Measurements from ENCODE around the gene CABP5. TPM values are rescaled to one million over a fixed set of nuclear protein-coding genes. Genes with fewer than 3 reads are reported as not detected.

Gene CABP5
- total RNA-seq, 2 experiments from 2014 or later = not detected

DNA sequence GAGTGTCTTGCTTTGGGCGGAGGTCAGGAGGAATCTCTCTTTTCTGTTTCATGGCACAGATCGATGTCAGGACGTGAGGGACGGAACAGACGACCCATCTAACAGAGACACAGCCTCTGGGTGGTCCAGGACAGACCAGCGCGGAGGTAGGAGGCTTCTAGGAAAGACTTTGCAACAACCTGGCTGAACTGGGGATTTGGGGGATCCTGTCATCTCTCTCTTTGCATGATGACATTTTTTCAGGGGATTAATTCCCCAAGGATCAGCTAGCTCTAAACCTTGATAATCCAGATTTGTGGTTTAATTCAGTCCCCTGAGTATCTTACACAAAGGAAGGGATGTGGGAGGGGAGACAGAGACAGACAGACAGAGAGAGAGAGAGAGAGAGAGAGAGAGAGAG is 14.4 kb downstream of the CABP5 start:
- Mint-ChIP-seq H3K27ac (no peak overlapping the region), H3K9me3 (ENCODE audit: low read depth) (no peaks in the 10 kb centered on the region), H3K36me3 (ENCODE audit: low read depth) (no peaks in the 10 kb centered on the region), H3K27me3 (peaks cover 33% of the 10 kb centered on the region), H3K4me3 (no peak overlapping the region), H3K4me1 (no peaks in the 10 kb centered on the region)
- DNase-seq (no peak), ATAC-seq (no peak)
- POLR2A ChIA-PET = no interaction called here
- intact Hi-C loops (cut with DNase I, micrococcal nuclease) = no loop called here
- CTCF ChIA-PET = no interaction called here

DNA sequence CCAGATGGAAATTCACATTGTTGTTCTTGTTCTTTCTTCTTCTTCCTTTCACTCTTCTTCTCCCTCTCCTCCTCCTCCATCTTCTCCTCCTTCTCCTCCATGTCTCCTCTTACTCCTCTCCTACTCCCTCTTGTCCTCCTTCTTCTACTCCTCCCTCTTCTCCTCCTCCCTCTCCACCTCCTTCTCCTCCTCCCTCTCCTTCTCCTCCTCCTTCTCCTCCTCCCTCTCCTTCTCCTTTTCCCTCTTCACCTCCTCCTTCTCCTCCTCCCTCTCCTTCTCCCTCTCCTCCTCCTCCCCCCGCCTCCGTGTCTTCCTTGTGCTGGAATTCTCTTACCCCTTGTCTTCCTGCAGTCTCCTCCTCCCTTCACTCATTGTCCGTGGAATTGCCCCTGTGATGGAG is 18.4 kb downstream of the CABP5 start:
- ChIA-PET CTCF (interaction anchor here (0.7 to 1.6 kb wide), 2 partner anchors 14 to 20 kb away, joined by 3 to 4 read pairs; no protein-coding TSS in a partner anchor), POLR2A (no interaction called here)
- Mint-ChIP-seq H3K9me3 (ENCODE audit: low read depth) (no peaks in the 10 kb centered on the region), H3K27me3 (peaks cover 37% of the 10 kb centered on the region), H3K4me1 (no peaks in the 10 kb centered on the region), H3K36me3 (ENCODE audit: low read depth) (no peaks in the 10 kb centered on the region), H3K4me3 (no peak overlapping the region), H3K27ac (no peak overlapping the region)
- no peak for ATAC-seq
- DNase-seq = no peak
- intact Hi-C loops (cut with DNase I, micrococcal nuclease) = no loop called here

DNA sequence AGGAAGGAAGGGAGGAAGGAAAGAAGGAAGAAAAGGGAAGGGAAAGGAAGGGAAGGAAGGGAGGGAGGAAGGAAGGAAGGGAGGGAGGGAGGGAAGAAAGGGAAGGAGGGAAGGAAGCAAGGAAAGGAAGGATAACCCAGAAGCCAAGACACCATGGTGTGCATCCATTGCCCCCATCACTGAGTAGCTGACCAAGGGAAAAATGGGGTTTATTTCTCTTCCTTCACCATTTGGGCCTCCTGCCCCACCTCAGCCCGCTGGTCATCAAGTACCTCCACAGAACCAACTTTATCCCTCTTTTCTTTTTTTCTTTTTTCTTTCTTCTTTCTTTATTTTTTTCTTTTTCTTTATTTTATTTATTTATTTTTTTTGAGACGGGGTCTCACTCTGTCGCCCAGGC is 20.4 kb downstream of the CABP5 start:
- no peaks in the 10 kb centered on the region for H3K36me3 Mint-ChIP-seq (ENCODE audit: low read depth)
- H3K9me3 Mint-ChIP-seq (ENCODE audit: low read depth) = no peaks in the 10 kb centered on the region
- H3K4me1 Mint-ChIP-seq = no peaks in the 10 kb centered on the region
- CTCF ChIA-PET = no interaction called here
- ATAC-seq (no peak), DNase-seq (no peak)
- no peak overlapping the region for H3K27ac Mint-ChIP-seq
- POLR2A ChIA-PET = no interaction called here
- peaks cover 36% of the 10 kb centered on the region for H3K27me3 Mint-ChIP-seq
- no peak overlapping the region for H3K4me3 Mint-ChIP-seq
- intact Hi-C loops (cut with DNase I, micrococcal nuclease) = no loop called here

- H3K9me3 Mint-ChIP-seq (ENCODE audit: low read depth) = no peaks in the 10 kb centered on the region
Observed at GRCh38 chr19:48023011-48023410, 20.9 kb downstream of the CABP5 start.

GRCh38 chr19:48020686-48021085 is 23.2 kb downstream of the CABP5 start:
- H3K27ac Mint-ChIP-seq = no peak overlapping the region
- H3K4me3 Mint-ChIP-seq = no peak overlapping the region
- H3K36me3 Mint-ChIP-seq (ENCODE audit: low read depth) = no peaks in the 10 kb centered on the region
- ChIA-PET POLR2A (no interaction called here), CTCF (no interaction called here)
- H3K9me3 Mint-ChIP-seq (ENCODE audit: low read depth) = no peaks in the 10 kb centered on the region
- no peak for DNase-seq
- no peaks in the 10 kb centered on the region for H3K4me1 Mint-ChIP-seq
- no peak for ATAC-seq
- intact Hi-C loops (cut with DNase I, micrococcal nuclease) = no loop called here
- peaks cover 44% of the 10 kb centered on the region for H3K27me3 Mint-ChIP-seq

More at GRCh38 chr19:48023011-48023410, 20.9 kb downstream of the CABP5 start:
- intact Hi-C loops (cut with DNase I, micrococcal nuclease) = no loop called here
- ATAC-seq (no peak), DNase-seq (no peak)
- H3K4me1 Mint-ChIP-seq = no peaks in the 10 kb centered on the region
- H3K27ac Mint-ChIP-seq = no peak overlapping the region
- POLR2A ChIA-PET = no interaction called here
- no peak overlapping the region for H3K4me3 Mint-ChIP-seq
- peaks cover 38% of the 10 kb centered on the region for H3K27me3 Mint-ChIP-seq
- CTCF ChIA-PET = no interaction called here
- no peaks in the 10 kb centered on the region for H3K36me3 Mint-ChIP-seq (ENCODE audit: low read depth)

DNA sequence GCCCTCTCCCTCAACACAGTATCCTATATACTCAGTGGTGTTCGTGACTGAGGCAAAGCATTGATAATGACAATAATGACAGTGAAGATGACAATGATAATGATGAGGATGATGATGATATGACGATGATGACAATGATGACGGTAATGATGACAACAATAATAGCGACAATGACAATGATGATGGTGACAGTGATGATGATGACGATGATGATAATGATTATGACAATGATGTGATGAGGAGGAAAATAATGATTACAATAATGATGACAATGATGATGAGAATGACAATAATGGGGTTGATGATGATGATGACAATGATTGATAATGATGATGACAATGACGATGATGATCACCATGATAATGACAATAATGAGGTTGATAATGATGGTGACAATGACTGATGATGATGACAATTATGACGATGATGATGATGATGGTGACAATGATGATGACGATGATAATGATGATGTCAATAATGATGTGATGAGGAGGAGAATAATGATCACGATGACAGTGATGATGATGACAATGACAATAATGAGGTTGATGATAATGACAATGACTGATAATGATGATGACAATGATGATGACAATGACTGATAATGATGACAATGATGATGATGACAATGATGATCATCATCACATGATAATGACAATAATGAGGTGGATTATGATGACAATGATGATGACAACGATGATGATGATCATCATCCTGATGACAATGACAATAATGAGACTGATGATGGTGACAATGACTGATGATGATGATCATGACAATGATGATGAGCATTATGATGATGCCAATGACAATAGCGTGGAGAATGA is 32.7 kb downstream of the CABP5 start:
- ATAC-seq = no peak
- ChIA-PET CTCF (no interaction called here), POLR2A (no interaction called here)
- DNase-seq = no peak
- H3K4me3 Mint-ChIP-seq = no peak overlapping the region
- H3K9me3 Mint-ChIP-seq (ENCODE audit: low read depth) = no peaks in the 10 kb centered on the region
- H3K36me3 Mint-ChIP-seq (ENCODE audit: low read depth) = no peaks in the 10 kb centered on the region
- peaks cover 20% of the 10 kb centered on the region for H3K27me3 Mint-ChIP-seq
- no peaks in the 10 kb centered on the region for H3K4me1 Mint-ChIP-seq
- H3K27ac Mint-ChIP-seq = no peak overlapping the region
- intact Hi-C loops (cut with DNase I, micrococcal nuclease) = no loop called here

DNA sequence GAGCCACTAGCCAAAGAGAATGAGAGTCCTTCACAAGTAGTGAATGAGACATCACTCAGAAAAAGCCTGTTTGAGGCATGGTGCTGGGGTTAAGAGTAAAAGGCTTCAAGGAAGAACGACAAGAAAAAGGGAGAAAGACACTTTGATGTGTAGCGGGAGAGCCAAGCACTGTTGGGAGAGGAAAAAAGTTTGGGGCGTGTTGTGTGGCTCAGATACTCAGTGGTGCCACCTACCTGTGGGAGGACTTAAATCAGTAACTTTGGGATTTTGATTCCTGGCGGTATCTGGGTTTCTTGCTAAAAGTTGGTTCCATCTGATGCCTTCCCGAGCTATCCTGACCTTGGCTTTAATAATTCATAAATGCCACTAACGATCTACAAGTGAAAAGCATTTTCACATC is 37.1 kb downstream of the CABP5 start:
- H3K27ac Mint-ChIP-seq = no peak overlapping the region
- ChIA-PET POLR2A (no interaction called here), CTCF (interaction anchor here (1.0 kb wide), 1 partner anchor 101 kb away, joined by 5 read pairs; no protein-coding TSS in a partner anchor)
- ATAC-seq (no peak), DNase-seq (peak; percentile 30)
- H3K4me3 Mint-ChIP-seq = no peak overlapping the region
- H3K36me3 Mint-ChIP-seq (ENCODE audit: low read depth) = no peaks in the 10 kb centered on the region
- intact Hi-C loops (cut with DNase I, micrococcal nuclease) = no loop called here
- no peaks in the 10 kb centered on the region for H3K9me3 Mint-ChIP-seq (ENCODE audit: low read depth)
- no peaks in the 10 kb centered on the region for H3K4me1 Mint-ChIP-seq
- peaks cover 19% of the 10 kb centered on the region for H3K27me3 Mint-ChIP-seq

- CTCF ChIA-PET = no interaction called here
- POLR2A ChIA-PET = interaction anchor here (0.6 kb wide), 1 partner anchor 62 kb away, joined by 6 read pairs; no protein-coding TSS in a partner anchor
- Mint-ChIP-seq H3K27me3 (peaks cover 15% of the 10 kb centered on the region), H3K27ac (no peak overlapping the region), H3K9me3 (ENCODE audit: low read depth) (no peaks in the 10 kb centered on the region), H3K36me3 (ENCODE audit: low read depth) (no peaks in the 10 kb centered on the region), H3K4me1 (no peaks in the 10 kb centered on the region), H3K4me3 (no peak overlapping the region)
- no peak for DNase-seq
- ATAC-seq = no peak
- intact Hi-C loops (cut with DNase I, micrococcal nuclease) = no loop called here
Observed at GRCh38 chr19:48004236-48004635, 39.6 kb downstream of the CABP5 start.

DNA sequence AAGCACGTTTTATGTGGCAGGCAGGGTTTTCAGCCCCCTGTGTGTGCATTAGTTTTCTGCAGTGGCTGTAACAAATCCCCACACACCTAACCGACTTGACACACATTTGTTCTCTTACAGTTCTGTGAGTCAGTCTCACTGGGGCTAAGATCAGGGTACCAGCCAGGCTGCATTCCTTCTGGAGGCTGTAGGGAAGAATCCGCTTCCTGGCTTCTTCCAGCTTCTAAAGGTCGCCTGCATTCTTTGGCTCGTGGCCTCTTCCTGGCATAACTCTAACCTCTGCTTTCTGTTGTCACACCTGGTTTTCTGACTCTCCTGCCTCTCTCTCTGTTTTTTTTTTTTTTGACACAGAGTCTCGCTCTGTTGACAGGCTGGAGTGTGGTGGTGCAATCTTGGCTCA is 43.0 kb downstream of the CABP5 start:
- ChIA-PET CTCF (interaction anchor here (0.6 kb wide), 1 partner anchor 1296 kb away, joined by 3 read pairs; no protein-coding TSS in a partner anchor), POLR2A (no interaction called here)
- no peak overlapping the region for H3K27ac Mint-ChIP-seq
- no peaks in the 10 kb centered on the region for H3K9me3 Mint-ChIP-seq (ENCODE audit: low read depth)
- intact Hi-C loops (cut with DNase I, micrococcal nuclease) = no loop called here
- no peaks in the 10 kb centered on the region for H3K36me3 Mint-ChIP-seq (ENCODE audit: low read depth)
- DNase-seq = no peak
- no peak for ATAC-seq
- H3K4me1 Mint-ChIP-seq = no peaks in the 10 kb centered on the region
- peaks cover 10% of the 10 kb centered on the region for H3K27me3 Mint-ChIP-seq
- H3K4me3 Mint-ChIP-seq = no peak overlapping the region

GRCh38 chr19:47998800-47999199 is 45.1 kb downstream of the CABP5 start:
- intact Hi-C loops (cut with DNase I, micrococcal nuclease) = no loop called here
- CTCF ChIA-PET = no interaction called here
- Mint-ChIP-seq H3K4me3 (no peak overlapping the region), H3K4me1 (no peaks in the 10 kb centered on the region), H3K9me3 (ENCODE audit: low read depth) (no peaks in the 10 kb centered on the region), H3K27ac (no peak overlapping the region), H3K27me3 (peaks cover 19% of the 10 kb centered on the region), H3K36me3 (ENCODE audit: low read depth) (no peaks in the 10 kb centered on the region)
- POLR2A ChIA-PET = no interaction called here
- DNase-seq (no peak), ATAC-seq (no peak)

- no peak overlapping the region for H3K27ac Mint-ChIP-seq
Observed at GRCh38 chr19:47996230-47996727, 47.6 kb downstream of the CABP5 start.

GRCh38 chr19:47994209-47994802 is 49.6 kb downstream of the CABP5 start, which contains the start of gene ELSPBP1:
ELSPBP1 (plus strand) TSS chr19:47994632; CDS start chr19:48008668, 14,036 bp downstream.
- Mint-ChIP-seq H3K27me3 (peaks cover 23% of the 10 kb centered on the region), H3K4me1 (no peaks in the 10 kb centered on the region), H3K36me3 (ENCODE audit: low read depth) (no peaks in the 10 kb centered on the region), H3K27ac (no peak within 1 kb of the TSS), H3K4me3 (no peak within 1 kb of the TSS), H3K9me3 (ENCODE audit: low read depth) (no peaks in the 10 kb centered on the region)
- CTCF ChIA-PET = interaction anchor here (0.6 to 0.8 kb wide), 3 partner anchors 31 to 272 kb away, joined by 3 read pairs; no protein-coding TSS in a partner anchor
- DNase-seq (no peak), ATAC-seq (no peak)
- POLR2A ChIA-PET = no interaction called here
- intact Hi-C loops (cut with DNase I, micrococcal nuclease) = no loop called here

More at GRCh38 chr19:47996230-47996727, 47.6 kb downstream of the CABP5 start:
- Mint-ChIP-seq H3K27me3 (peaks cover 16% of the 10 kb centered on the region), H3K36me3 (ENCODE audit: low read depth) (no peaks in the 10 kb centered on the region), H3K4me3 (no peak overlapping the region), H3K9me3 (ENCODE audit: low read depth) (no peaks in the 10 kb centered on the region), H3K4me1 (no peaks in the 10 kb centered on the region)
- DNase-seq (no peak), ATAC-seq (no peak)
- intact Hi-C loops (cut with DNase I, micrococcal nuclease) = no loop called here
- ChIA-PET CTCF (no interaction called here), POLR2A (no interaction called here)

Measured in activated CD4-positive, alpha-beta T cell treated with anti-CD3 and anti-CD28 coated beads for 36 hours (primary cell).